DOHH2 (cell line): ENCODE measurements around the gene CARMIL1.

Experiments
- CTCF ChIP-seq: fragments of 200-600 bp; sonication (generic); IDR thresholded peaks from one replicate; pipeline ENCODE4 v1.5.1; 2014; ENCODE audit warnings: antibody characterized with exemption, mild to moderate bottlenecking, low read depth, low read length; ENCODE audit not compliant: poor library complexity, severe bottlenecking
- EZH2phosphoT487 ChIP-seq: fragments of 200-600 bp; sonication (generic); IDR thresholded peaks from 2 replicates; pipeline ENCODE4 v1.6.1; 2017; ENCODE audit warnings: borderline replicate concordance, mild to moderate bottlenecking, antibody characterized with exemption, low read length, moderate library complexity, mixed read lengths

- TF ChIP-seq CTCF (no peak), EZH2phosphoT487 (no peak)
These were observed 123.0 kb downstream of the CARMIL1 start for GRCh38 chr6:25402125-25402524.
